Measurements from ENCODE around the gene JMJD6.

The JMJD6 gene

GRCh38 chr17:76689859-76690258 is 36.5 kb downstream of the JMJD6 start:
- no peak for DNase-seq (ENCODE audit: low read depth)
- TF ChIP-seq CTCF (IDR thresholded peaks at IDR 0.05; ENCODE audit: low read depth, low read length, missing control alignments) = no peak
- no peak overlapping the region for H3K4me3 ChIP-seq (ENCODE audit: low read depth, low read length)
- in situ Hi-C loops (cut with HindIII; ENCODE audit: low sequenced_read_pairs) = no loop called here

- no peak for TF ChIP-seq CTCF (IDR thresholded peaks at IDR 0.05; ENCODE audit: low read depth, low read length, missing control alignments)
- in situ Hi-C loops (cut with HindIII; ENCODE audit: low sequenced_read_pairs) = no loop called here
- no peak for DNase-seq (ENCODE audit: low read depth)
- H3K4me3 ChIP-seq (ENCODE audit: low read depth, low read length) = no peak overlapping the region
Measured at GRCh38 chr17:76688165-76688622, 38.2 kb downstream of the JMJD6 start.

GRCh38 chr17:76687298-76688164 is 38.9 kb downstream of the JMJD6 start:
- in situ Hi-C loops (cut with HindIII; ENCODE audit: low sequenced_read_pairs) = no loop called here

GRCh38 chr17:76686538-76687297 is 39.7 kb downstream of the JMJD6 start:
- no peak for TF ChIP-seq CTCF (IDR thresholded peaks at IDR 0.05; ENCODE audit: low read depth, low read length, missing control alignments)
- in situ Hi-C loops (cut with HindIII; ENCODE audit: low sequenced_read_pairs) = no loop called here
- no peak for DNase-seq (ENCODE audit: low read depth)
- H3K4me3 ChIP-seq (ENCODE audit: low read depth, low read length) = no peak overlapping the region

More at GRCh38 chr17:76687298-76688164, 38.9 kb downstream of the JMJD6 start:
- no peak overlapping the region for H3K4me3 ChIP-seq (ENCODE audit: low read depth, low read length)
- TF ChIP-seq CTCF (IDR thresholded peaks at IDR 0.05; ENCODE audit: low read depth, low read length, missing control alignments) = no peak
- no peak for DNase-seq (ENCODE audit: low read depth)

GRCh38 chr17:76685846-76686245 is 40.6 kb downstream of the JMJD6 start:
- no peak overlapping the region for H3K4me3 ChIP-seq (ENCODE audit: low read depth, low read length)
- no peak for DNase-seq (ENCODE audit: low read depth)
- in situ Hi-C loops (cut with HindIII; ENCODE audit: low sequenced_read_pairs) = no loop called here
- TF ChIP-seq CTCF (IDR thresholded peaks at IDR 0.05; ENCODE audit: low read depth, low read length, missing control alignments) = no peak

- no peak for TF ChIP-seq CTCF (IDR thresholded peaks at IDR 0.05; ENCODE audit: low read depth, low read length, missing control alignments)
- no peak overlapping the region for H3K4me3 ChIP-seq (ENCODE audit: low read depth, low read length)
- in situ Hi-C loops (cut with HindIII; ENCODE audit: low sequenced_read_pairs) = no loop called here
- DNase-seq (ENCODE audit: low read depth) = no peak
Measured at GRCh38 chr17:76685366-76685765, 41.0 kb downstream of the JMJD6 start.

All from astrocyte of the cerebellum (primary cell).